ENCODE data around the gene ABHD5. TPM values are rescaled to one million over a fixed set of nuclear protein-coding genes. Genes with fewer than 3 reads are reported as not detected.

ABHD5 gene
- total RNA-seq: 10 to 100 TPM in 3 of 5 experiments, 1 to 10 TPM in 2; 6.1 to 21.0 (median 12.1) TPM
- polyA plus RNA-seq: 1 to 10 TPM; 4.2 to 4.5 TPM
- total RNA-seq: 37.8 reads per million, percentile 65 among the genes with 10 or more reads in this experiment

DNA sequence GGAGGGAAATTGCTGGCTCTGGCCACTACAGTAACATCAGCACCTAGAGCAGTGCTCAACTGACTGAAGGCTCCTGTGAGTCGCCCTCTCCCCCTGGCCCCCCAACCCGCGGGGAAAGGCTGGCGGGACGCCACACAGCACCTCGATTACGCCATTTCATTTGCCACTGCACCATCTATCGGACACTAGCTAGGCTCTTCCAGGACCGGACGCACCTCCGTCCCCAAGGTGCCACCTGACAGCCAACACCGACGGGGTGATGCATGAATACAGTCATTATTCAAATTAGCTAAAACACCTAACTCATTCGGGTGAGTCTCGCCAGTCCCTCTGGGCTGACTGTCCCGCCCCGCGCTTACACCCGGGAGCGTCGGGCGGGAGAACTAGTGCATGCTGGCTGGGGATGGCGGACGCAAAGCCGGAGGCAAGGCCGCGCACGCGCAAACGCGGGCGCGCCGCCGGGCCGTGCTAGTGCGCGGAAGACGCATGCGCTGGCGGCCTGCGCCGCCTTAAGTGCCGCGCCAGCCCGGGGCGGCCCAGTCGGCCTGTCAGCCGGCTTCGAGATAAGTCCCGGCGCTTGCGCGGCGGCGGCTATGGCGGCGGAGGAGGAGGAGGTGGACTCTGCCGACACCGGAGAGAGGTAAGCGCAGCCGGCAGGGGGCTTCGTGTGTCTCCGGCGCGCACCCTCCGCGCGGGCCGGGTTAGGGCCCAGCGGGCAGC is at the start of gene ABHD5:
Gene ABHD5, plus strand, starts transcription at position 539 of the 720 bp plus-strand sequence. Its CDS starts 55 bp downstream, at position 594.
- intact Hi-C loops (cut with micrococcal nuclease): loop anchor here (1.0 to 10.0 kb wide), 17 partner anchors 65 to 1108 kb away; partner anchors contain the start of genes ANO10 (in 2 of the 2), POMGNT2 (in 2 of the 2), SNRK (in 2 of the 2) and TCAIM (in 2 of the 2)
- Histone ChIP-seq H3K36me3 (ENCODE audit: control insufficient read depth in 2 of 3, insufficient read depth in 3 of 3, low read length in 3 of 3) (no peaks in the 10 kb centered on the region), H3K27me3 (ENCODE audit: control insufficient read depth in 2 of 2, insufficient read depth in 2 of 2, low read length in 2 of 2) (no peaks in the 10 kb centered on the region), H3K27ac (ENCODE audit: low read depth, low read length) (peak within 1 kb of the TSS; percentile 85), H3K9me3 (ENCODE audit: control insufficient read depth in 2 of 3, low read length in 3 of 3) (no peaks in the 10 kb centered on the region), H3K4me1 (ENCODE audit: control insufficient read depth in 2 of 2, insufficient read depth in 2 of 2, low read length in 2 of 2) (peaks cover 8% of the 10 kb centered on the region in 2 donors), H3K4me3 (ENCODE audit: low read length) (peak within 1 kb of the TSS; percentile 74)
- ChIA-PET POLR2A (interaction anchor here (0.7 to 3.3 kb wide), 5 partner anchors 55 to 1297 kb away, joined by 3 to 12 read pairs (median 5); partner anchors contain the start of gene ANO10), CTCF (interaction anchor here (0.6 to 0.7 kb wide), 2 partner anchors 64 to 809 kb away, joined by 3 read pairs; no protein-coding TSS in a partner anchor)
- DNase-seq: peak; percentile 94 to 99 (median 96)
- Mint-ChIP-seq H3K27ac (peak within 1 kb of the TSS; percentile 90 to 97 (median 92)), H3K4me1 (peaks cover 11 to 47% (median 37%) of the 10 kb centered on the region in 7 donors), H3K36me3 (peaks cover 0 to 4% (median 0%) of the 10 kb centered on the region in 5 donors), H3K9me3 (peaks cover 0 to 1% (median 0%) of the 10 kb centered on the region in 11 donors), H3K27me3 (peaks cover 0 to 6% (median 0%) of the 10 kb centered on the region in 5 donors), H3K4me3 (peak within 1 kb of the TSS; percentile 91 to 98 (median 94))
- peak; percentile 96 for ATAC-seq

GRCh38 chr3:43641306-43642114 is 49.2 kb upstream of the ABHD5 start:
- ATAC-seq: peak; percentile 34
- H3K27ac ChIP-seq (ENCODE audit: low read depth, low read length): no peak overlapping the region
- peaks cover 4 to 10% (median 8%) of the 10 kb centered on the region in 5 donors for H3K27me3 Mint-ChIP-seq
- intact Hi-C loops (cut with micrococcal nuclease): no loop called here
- no peak for DNase-seq
- H3K4me3 Mint-ChIP-seq: no peak overlapping the region
- H3K4me1 Mint-ChIP-seq: peaks cover 0 to 8% (median 0%) of the 10 kb centered on the region in 7 donors
- ChIA-PET POLR2A (interaction anchor here (0.7 kb wide), 1 partner anchor 123 kb away, joined by 3 read pairs; no protein-coding TSS in a partner anchor), CTCF (interaction anchor here (0.6 kb wide), 1 partner anchor 55 kb away, joined by 3 read pairs; no protein-coding TSS in a partner anchor)
- no peak overlapping the region for H3K4me3 ChIP-seq (ENCODE audit: low read length)
- H3K36me3 Mint-ChIP-seq: no peaks in the 10 kb centered on the region
- no peaks in the 10 kb centered on the region for H3K9me3 ChIP-seq (ENCODE audit: control insufficient read depth in 2 of 3, low read length in 3 of 3)
- H3K36me3 ChIP-seq (ENCODE audit: control insufficient read depth in 2 of 3, insufficient read depth in 3 of 3, low read length in 3 of 3): no peaks in the 10 kb centered on the region
- H3K27me3 ChIP-seq (ENCODE audit: control insufficient read depth in 2 of 2, insufficient read depth in 2 of 2, low read length in 2 of 2): no peaks in the 10 kb centered on the region
- no peak overlapping the region for H3K27ac Mint-ChIP-seq
- no peaks in the 10 kb centered on the region for H3K9me3 Mint-ChIP-seq
- no peaks in the 10 kb centered on the region for H3K4me1 ChIP-seq (ENCODE audit: control insufficient read depth in 2 of 2, insufficient read depth in 2 of 2, low read length in 2 of 2)

DNA sequence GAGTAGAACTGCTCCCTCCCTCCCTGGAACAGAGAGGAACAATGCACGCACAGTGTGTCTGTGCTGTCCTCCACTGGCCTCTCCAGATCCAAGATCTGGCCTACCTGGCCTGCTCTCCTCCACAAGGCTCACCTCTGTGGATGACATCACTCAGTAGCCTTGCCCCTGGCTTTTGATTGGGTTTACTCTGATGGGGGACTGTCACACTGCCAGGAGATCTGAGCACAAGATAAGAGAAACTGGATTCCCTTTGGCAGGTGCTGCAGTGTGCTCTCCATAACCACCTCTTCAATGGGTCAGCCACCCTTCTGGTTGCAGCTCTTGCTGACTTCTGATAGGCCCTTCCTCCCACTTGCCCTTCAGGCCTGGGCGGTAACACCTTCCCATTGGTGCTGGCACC is 46.3 kb upstream of the ABHD5 start:
- CTCF ChIA-PET: no interaction called here
- peaks cover 4 to 18% (median 9%) of the 10 kb centered on the region in 5 donors for H3K27me3 Mint-ChIP-seq
- H3K27ac ChIP-seq (ENCODE audit: low read depth, low read length): no peak overlapping the region
- H3K36me3 Mint-ChIP-seq: no peaks in the 10 kb centered on the region
- no peaks in the 10 kb centered on the region for H3K4me1 ChIP-seq (ENCODE audit: control insufficient read depth in 2 of 2, insufficient read depth in 2 of 2, low read length in 2 of 2)
- ATAC-seq (no peak), DNase-seq (no peak)
- no peak overlapping the region for H3K4me3 ChIP-seq (ENCODE audit: low read length)
- peaks cover 0 to 4% (median 0%) of the 10 kb centered on the region in 7 donors for H3K4me1 Mint-ChIP-seq
- POLR2A ChIA-PET: no interaction called here
- intact Hi-C loops (cut with micrococcal nuclease): no loop called here
- no peaks in the 10 kb centered on the region for H3K9me3 Mint-ChIP-seq
- H3K27ac Mint-ChIP-seq: no peak overlapping the region
- H3K4me3 Mint-ChIP-seq: no peak overlapping the region
- H3K27me3 ChIP-seq (ENCODE audit: control insufficient read depth in 2 of 2, insufficient read depth in 2 of 2, low read length in 2 of 2): no peaks in the 10 kb centered on the region
- H3K9me3 ChIP-seq (ENCODE audit: control insufficient read depth in 2 of 3, low read length in 3 of 3): no peaks in the 10 kb centered on the region
- H3K36me3 ChIP-seq (ENCODE audit: control insufficient read depth in 2 of 3, insufficient read depth in 3 of 3, low read length in 3 of 3): no peaks in the 10 kb centered on the region

DNA sequence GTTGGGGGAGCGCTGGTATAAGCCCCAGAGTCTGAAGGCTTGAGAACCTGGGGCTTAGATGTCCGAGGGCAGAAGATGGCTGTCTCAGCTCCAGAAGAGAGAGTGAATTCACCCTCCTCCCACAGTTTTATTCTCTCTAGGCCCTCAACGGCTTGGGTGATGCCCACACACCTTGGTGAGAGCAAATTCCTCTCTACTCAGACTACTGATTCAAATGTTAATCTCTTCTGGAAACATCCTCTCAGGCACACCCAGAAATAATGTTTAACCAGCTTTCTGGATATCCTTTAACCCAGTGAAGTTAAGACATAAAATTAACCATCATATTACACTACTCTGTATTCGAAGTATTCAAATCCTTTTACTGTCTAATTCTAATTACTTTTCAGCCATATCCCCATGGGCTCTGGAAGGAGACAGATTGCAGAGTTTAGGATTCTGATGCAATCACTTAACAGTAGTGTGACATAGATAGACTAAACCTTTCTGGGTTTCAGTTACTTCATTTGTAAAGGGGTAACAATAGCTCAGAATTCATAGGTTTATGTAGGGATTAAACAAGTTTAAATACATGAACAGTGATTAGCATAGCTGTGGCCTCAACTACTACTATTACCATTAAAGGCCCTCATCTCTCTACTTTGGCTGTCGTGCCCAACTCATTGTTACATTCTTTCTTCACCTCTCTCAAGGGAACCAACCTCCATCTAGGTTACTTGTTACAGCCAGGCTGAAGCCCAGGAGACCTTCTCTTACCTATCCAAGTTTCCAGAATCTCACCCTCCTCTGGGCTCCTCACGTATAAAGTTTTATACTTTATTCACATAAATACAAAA is 43.2 kb upstream of the ABHD5 start:
- no peaks in the 10 kb centered on the region for H3K4me1 ChIP-seq (ENCODE audit: control insufficient read depth in 2 of 2, insufficient read depth in 2 of 2, low read length in 2 of 2)
- peaks cover 0 to 4% (median 0%) of the 10 kb centered on the region in 7 donors for H3K4me1 Mint-ChIP-seq
- H3K27me3 ChIP-seq (ENCODE audit: control insufficient read depth in 2 of 2, insufficient read depth in 2 of 2, low read length in 2 of 2): no peaks in the 10 kb centered on the region
- H3K27ac Mint-ChIP-seq: no peak overlapping the region
- H3K36me3 ChIP-seq (ENCODE audit: control insufficient read depth in 2 of 3, insufficient read depth in 3 of 3, low read length in 3 of 3): no peaks in the 10 kb centered on the region
- no peak overlapping the region for H3K27ac ChIP-seq (ENCODE audit: low read depth, low read length)
- intact Hi-C loops (cut with micrococcal nuclease): no loop called here
- H3K4me3 Mint-ChIP-seq: no peak overlapping the region
- ATAC-seq (no peak), DNase-seq (no peak)
- H3K9me3 Mint-ChIP-seq: no peaks in the 10 kb centered on the region
- ChIA-PET POLR2A (no interaction called here), CTCF (no interaction called here)
- H3K36me3 Mint-ChIP-seq: no peaks in the 10 kb centered on the region
- no peak overlapping the region for H3K4me3 ChIP-seq (ENCODE audit: low read length)
- no peaks in the 10 kb centered on the region for H3K9me3 ChIP-seq (ENCODE audit: control insufficient read depth in 2 of 3, low read length in 3 of 3)
- H3K27me3 Mint-ChIP-seq: peaks cover 11 to 20% (median 13%) of the 10 kb centered on the region in 5 donors

GRCh38 chr3:43648957-43649356 is 41.8 kb upstream of the ABHD5 start:
- no peak for DNase-seq
- Histone ChIP-seq H3K9me3 (ENCODE audit: control insufficient read depth in 2 of 3, low read length in 3 of 3) (no peaks in the 10 kb centered on the region), H3K36me3 (ENCODE audit: control insufficient read depth in 2 of 3, insufficient read depth in 3 of 3, low read length in 3 of 3) (no peaks in the 10 kb centered on the region), H3K27ac (ENCODE audit: low read depth, low read length) (no peak overlapping the region), H3K4me3 (ENCODE audit: low read length) (no peak overlapping the region), H3K27me3 (ENCODE audit: control insufficient read depth in 2 of 2, insufficient read depth in 2 of 2, low read length in 2 of 2) (no peaks in the 10 kb centered on the region), H3K4me1 (ENCODE audit: control insufficient read depth in 2 of 2, insufficient read depth in 2 of 2, low read length in 2 of 2) (no peaks in the 10 kb centered on the region)
- ChIA-PET POLR2A (no interaction called here), CTCF (no interaction called here)
- Mint-ChIP-seq H3K36me3 (no peaks in the 10 kb centered on the region), H3K9me3 (no peaks in the 10 kb centered on the region), H3K4me1 (peaks cover 0 to 4% (median 0%) of the 10 kb centered on the region in 7 donors), H3K27ac (no peak overlapping the region), H3K27me3 (peaks cover 11 to 18% (median 13%) of the 10 kb centered on the region in 5 donors), H3K4me3 (peak overlapping the region in 1 of 10 donors; percentile 36)
- ATAC-seq: no peak
- intact Hi-C loops (cut with micrococcal nuclease): no loop called here
